Measurements from ENCODE around the gene ADGRD1. TPM values are rescaled to one million over a fixed set of nuclear protein-coding genes. Genes with fewer than 3 reads are reported as not detected.

The ADGRD1 gene
- total and polyA plus RNA-seq, 8 donors: 25.6 to 167 (median 33.4) TPM

- H3K4me3 ChIP-seq: no peak overlapping the region
- intact Hi-C loops (cut with DNase I): no loop called here
- TF ChIP-seq CTCF (IDR thresholded peaks at IDR 0.05): no peak
- H3K9me3 ChIP-seq: no peaks in the 10 kb centered on the region
- H3K27ac ChIP-seq: no peak overlapping the region
- H3K4me1 ChIP-seq: peaks cover 0 to 10% of the 10 kb centered on the region in 2 donors
- DNase-seq (peak in 2 of 4 donors; percentile 22 to 68), ATAC-seq (no peak)
- no peaks in the 10 kb centered on the region for H3K27me3 ChIP-seq
- no peaks in the 10 kb centered on the region for H3K36me3 ChIP-seq
Measured at GRCh38 chr12:131098178-131098981, 144.7 kb downstream of the ADGRD1 start.

DNA sequence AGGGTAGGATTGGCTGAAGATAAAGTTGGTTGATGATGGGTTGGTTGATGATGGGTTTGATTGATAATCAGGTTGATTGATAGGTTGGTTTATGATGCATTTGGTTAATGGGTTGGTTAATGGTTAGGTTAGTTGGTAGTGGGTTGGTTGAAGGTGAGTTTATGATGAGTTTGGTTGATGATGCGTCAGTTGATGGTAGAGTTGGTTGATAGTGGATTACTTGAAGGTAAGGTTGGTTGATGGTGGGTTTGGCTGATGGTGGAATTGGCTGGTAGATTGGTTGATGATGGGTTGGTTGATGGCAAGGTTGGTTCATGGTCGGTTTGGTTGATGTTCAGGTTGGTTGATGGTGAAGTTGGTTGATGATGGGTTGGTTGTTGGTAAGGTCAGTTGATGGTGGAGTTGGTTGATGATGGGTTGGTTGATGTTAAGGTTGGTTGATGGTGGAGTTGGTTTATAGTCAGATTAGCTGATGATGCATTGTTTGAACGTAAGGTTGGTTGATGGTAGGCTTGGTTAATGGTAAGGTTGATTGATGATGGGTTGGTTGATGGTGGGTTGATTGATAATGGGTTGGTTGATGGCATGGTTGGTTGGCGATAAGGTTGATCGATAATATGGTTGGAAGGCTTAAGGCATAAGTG is 146.4 kb downstream of the ADGRD1 start:
- Histone ChIP-seq H3K36me3 (no peaks in the 10 kb centered on the region), H3K9me3 (no peaks in the 10 kb centered on the region), H3K27ac (no peak overlapping the region), H3K27me3 (no peaks in the 10 kb centered on the region), H3K4me1 (peaks cover 0 to 7% of the 10 kb centered on the region in 2 donors), H3K4me3 (no peak overlapping the region)
- TF ChIP-seq CTCF (IDR thresholded peaks at IDR 0.05): no peak
- DNase-seq (no peak), ATAC-seq (no peak)
- intact Hi-C loops (cut with DNase I): no loop called here

DNA sequence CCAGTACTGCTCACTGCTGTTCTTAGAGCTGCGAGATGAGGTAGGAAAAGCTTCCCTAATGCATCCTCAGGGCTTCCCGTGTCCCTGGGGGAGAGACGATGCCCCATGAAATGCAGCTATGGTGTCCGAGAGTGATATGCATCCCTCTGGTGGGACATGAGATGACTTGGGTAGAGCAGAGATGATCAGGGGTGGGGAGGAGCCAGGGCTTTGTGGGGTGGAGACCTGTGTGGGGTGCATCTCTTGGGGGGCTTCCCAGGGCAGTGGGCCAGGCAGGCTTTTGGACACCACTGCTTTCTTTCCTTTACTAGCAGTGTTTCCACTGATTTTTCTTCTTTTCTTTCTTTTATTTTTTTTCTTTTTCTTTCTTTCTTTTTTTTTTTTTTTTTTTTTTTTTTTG is 147.3 kb downstream of the ADGRD1 start:
- Histone ChIP-seq H3K27me3 (no peaks in the 10 kb centered on the region), H3K36me3 (no peaks in the 10 kb centered on the region), H3K9me3 (no peaks in the 10 kb centered on the region), H3K4me1 (peaks cover 0 to 7% of the 10 kb centered on the region in 2 donors), H3K4me3 (no peak overlapping the region), H3K27ac (no peak overlapping the region)
- intact Hi-C loops (cut with DNase I): no loop called here
- ATAC-seq: no peak
- DNase-seq: peak in 1 of 4 donors; percentile 10
- no peak for TF ChIP-seq CTCF (IDR thresholded peaks at IDR 0.05)

- DNase-seq (peak in 1 of 4 donors; percentile 29), ATAC-seq (no peak)
- intact Hi-C loops (cut with DNase I): no loop called here
- H3K36me3 ChIP-seq: no peaks in the 10 kb centered on the region
- no peak overlapping the region for H3K27ac ChIP-seq
- no peak overlapping the region for H3K4me3 ChIP-seq
- H3K9me3 ChIP-seq: no peaks in the 10 kb centered on the region
- TF ChIP-seq CTCF (IDR thresholded peaks at IDR 0.05): no peak
- no peaks in the 10 kb centered on the region for H3K27me3 ChIP-seq
- peaks cover 0 to 7% of the 10 kb centered on the region in 2 donors for H3K4me1 ChIP-seq
Measured at GRCh38 chr12:131101703-131102492, 148.2 kb downstream of the ADGRD1 start.

Data from left lung (tissue), 10 donors.